ENCODE measurements around the gene ZFP36L1.

The ZFP36L1 gene

GRCh38 chr14:68784978-68785533, 7.8 kb downstream of the ZFP36L1 start:
- Histone ChIP-seq H3K4me1 (ENCODE audit: insufficient read depth, low read length, poor library complexity, severe bottlenecking) (peaks cover 64% of the 10 kb centered on the region), H3F3A (ENCODE audit: low read depth) (peaks cover 14% of the 10 kb centered on the region)

GRCh38 chr14:68784226-68784910, 8.5 kb downstream of the ZFP36L1 start:
- Histone ChIP-seq H3K9me3 (ENCODE audit: insufficient read depth, low read depth, low read length) (no peaks in the 10 kb centered on the region), H3K79me2 (ENCODE audit: insufficient read depth, low read length) (peaks cover 30% of the 10 kb centered on the region), H3F3A (ENCODE audit: low read depth) (peaks cover 19% of the 10 kb centered on the region), H3K27me3 (ENCODE audit: insufficient read depth, low read length, poor library complexity, severe bottlenecking) (no peaks in the 10 kb centered on the region), H3K4me2 (ENCODE audit: low read depth, low read length, poor library complexity, severe bottlenecking) (no peak overlapping the region), H3K9ac (ENCODE audit: low read depth, low read length, poor library complexity, severe bottlenecking) (no peak overlapping the region), H4K20me1 (ENCODE audit: insufficient read depth, low read length, poor library complexity, severe bottlenecking) (peaks cover 17% of the 10 kb centered on the region), H2AFZ (ENCODE audit: low read length) (no peak overlapping the region), H3K9me2 (replicated peaks; ENCODE audit: low read depth, low read length) (no peaks in the 10 kb centered on the region), H3K4me1 (ENCODE audit: insufficient read depth, low read length, poor library complexity, severe bottlenecking) (peaks cover 70% of the 10 kb centered on the region), H3K36me3 (ENCODE audit: insufficient read depth, low read length) (peaks cover 19% of the 10 kb centered on the region; the same call in 1 of the 2 replicates), H3K4me3 (ENCODE audit: low read length, poor library complexity, severe bottlenecking) (no peak overlapping the region)
- TF ChIP-seq EZH2phosphoT487 (IDR thresholded peaks at IDR 0.05; ENCODE audit: borderline replicate concordance) = no peak
- TF ChIP-seq CTCF (conservative IDR thresholded peaks at IDR 0.05; ENCODE audit: low read length) = no peak

More at GRCh38 chr14:68784978-68785533, 7.8 kb downstream of the ZFP36L1 start:
- H3K27me3 ChIP-seq (ENCODE audit: insufficient read depth, low read length, poor library complexity, severe bottlenecking) = no peaks in the 10 kb centered on the region
- TF ChIP-seq EZH2phosphoT487 (IDR thresholded peaks at IDR 0.05; ENCODE audit: borderline replicate concordance) (no peak), CTCF (conservative IDR thresholded peaks at IDR 0.05; ENCODE audit: low read length) (no peak)
- peaks cover 26% of the 10 kb centered on the region; the same call in 1 of the 2 replicates for H3K36me3 ChIP-seq (ENCODE audit: insufficient read depth, low read length)
- no peaks in the 10 kb centered on the region for H3K9me2 ChIP-seq (replicated peaks; ENCODE audit: low read depth, low read length)
- no peaks in the 10 kb centered on the region for H3K9me3 ChIP-seq (ENCODE audit: insufficient read depth, low read depth, low read length)
- no peak overlapping the region for H3K9ac ChIP-seq (ENCODE audit: low read depth, low read length, poor library complexity, severe bottlenecking)
- H4K20me1 ChIP-seq (ENCODE audit: insufficient read depth, low read length, poor library complexity, severe bottlenecking) = peaks cover 24% of the 10 kb centered on the region
- no peak overlapping the region for H3K4me2 ChIP-seq (ENCODE audit: low read depth, low read length, poor library complexity, severe bottlenecking)
- no peak overlapping the region for H3K4me3 ChIP-seq (ENCODE audit: low read length, poor library complexity, severe bottlenecking)
- peaks cover 37% of the 10 kb centered on the region for H3K79me2 ChIP-seq (ENCODE audit: insufficient read depth, low read length)
- H2AFZ ChIP-seq (ENCODE audit: low read length) = no peak overlapping the region

GRCh38 chr14:68783408-68784225, 9.2 kb downstream of the ZFP36L1 start:
- H3K4me1 ChIP-seq (ENCODE audit: insufficient read depth, low read length, poor library complexity, severe bottlenecking) = peaks cover 74% of the 10 kb centered on the region
- peaks cover 23% of the 10 kb centered on the region for H3K79me2 ChIP-seq (ENCODE audit: insufficient read depth, low read length)
- no peak overlapping the region for H3K4me3 ChIP-seq (ENCODE audit: low read length, poor library complexity, severe bottlenecking)
- no peaks in the 10 kb centered on the region for H3K9me2 ChIP-seq (replicated peaks; ENCODE audit: low read depth, low read length)
- peaks cover 14% of the 10 kb centered on the region for H4K20me1 ChIP-seq (ENCODE audit: insufficient read depth, low read length, poor library complexity, severe bottlenecking)
- no peaks in the 10 kb centered on the region for H3K27me3 ChIP-seq (ENCODE audit: insufficient read depth, low read length, poor library complexity, severe bottlenecking)
- no peak for TF ChIP-seq CTCF (conservative IDR thresholded peaks at IDR 0.05; ENCODE audit: low read length)
- H3F3A ChIP-seq (ENCODE audit: low read depth) = peaks cover 19% of the 10 kb centered on the region
- H2AFZ ChIP-seq (ENCODE audit: low read length) = no peak overlapping the region
- H3K36me3 ChIP-seq (ENCODE audit: insufficient read depth, low read length) = peaks cover 14% of the 10 kb centered on the region; the same call in 1 of the 2 replicates
- H3K4me2 ChIP-seq (ENCODE audit: low read depth, low read length, poor library complexity, severe bottlenecking) = no peak overlapping the region
- no peaks in the 10 kb centered on the region for H3K9me3 ChIP-seq (ENCODE audit: insufficient read depth, low read depth, low read length)
- H3K9ac ChIP-seq (ENCODE audit: low read depth, low read length, poor library complexity, severe bottlenecking) = no peak overlapping the region

Measured in Loucy (cell line).